H1 (cell line): ENCODE data around the gene AGR2. TPM values are rescaled to one million over a fixed set of nuclear protein-coding genes. Genes with fewer than 3 reads are reported as not detected.

ENCODE experiments used
- EP300 ChIP-seq, 2 experiments: IDR thresholded peaks; 1 replicate in 1 of 2; 2 replicates in 1 of 2; pipeline ENCODE4 v1.6.1; 2011 to 2012; ENCODE audit warnings: low read depth in 2 of 2, low read length in 2 of 2, mild to moderate bottlenecking in 2 of 2, borderline replicate concordance in 1 of 2, inconsistent platforms in 1 of 2, moderate library complexity in 1 of 2
- PHF8 ChIP-seq: fragments of 200-600 bp; sonication (generic); conservative IDR thresholded peaks from 2 replicates; pipeline ENCODE4 v1.7.1; 2012; ENCODE audit warnings: low read depth, mild to moderate bottlenecking, inconsistent platforms, low read length, moderate library complexity
- SIRT6 ChIP-seq: IDR thresholded peaks from one replicate; pipeline ENCODE4 v1.7.1; 2012; ENCODE audit warnings: low read length, inconsistent platforms
- SP1 ChIP-seq: IDR thresholded peaks from 2 replicates; pipeline ENCODE4 v1.6.1; 2011; ENCODE audit warnings: low read depth, low read length
- SUZ12 ChIP-seq: fragments of 200-600 bp; sonication (generic); IDR thresholded peaks from 2 replicates; pipeline ENCODE4 v1.6.1; 2012; ENCODE audit warnings: mild to moderate bottlenecking, inconsistent platforms, low read length, moderate library complexity, mixed read lengths
- polyA plus RNA-seq, 7 experiments: library from polyadenylated mRNA; depleted of rRNA in 3 of 7; stranded (reverse) in 5 of 7; unstranded in 2 of 7; fragments of >200 nt in 5 of 7; fragments of 200-250 nt in 2 of 7; gene quantifications; 1 replicate in 5 of 7; 2 replicates in 1 of 7; 4 replicates in 1 of 7; pipeline versions ENCODE4 v1.2.1 to v1.2.3, GENCODE V29; 2011 to 2013; ENCODE audit warnings: missing spikeins in 2 of 7, mixed read lengths in 2 of 7
- total RNA-seq: library from RNA; stranded (reverse); fragmentation: NEBNext Ultra II Directional; extraction: Animal tissue kit (Norgen Biotek cat#: 25700); gene quantifications from 2 replicates; pipeline ENCODE4 v1.2.1, GENCODE V29; 2021

Gene AGR2
- total and polyA plus RNA-seq, 2 of the 8 experiments (the other 6 are each of a cell fraction or from before 2014, with no cell fraction given): not detected

DNA sequence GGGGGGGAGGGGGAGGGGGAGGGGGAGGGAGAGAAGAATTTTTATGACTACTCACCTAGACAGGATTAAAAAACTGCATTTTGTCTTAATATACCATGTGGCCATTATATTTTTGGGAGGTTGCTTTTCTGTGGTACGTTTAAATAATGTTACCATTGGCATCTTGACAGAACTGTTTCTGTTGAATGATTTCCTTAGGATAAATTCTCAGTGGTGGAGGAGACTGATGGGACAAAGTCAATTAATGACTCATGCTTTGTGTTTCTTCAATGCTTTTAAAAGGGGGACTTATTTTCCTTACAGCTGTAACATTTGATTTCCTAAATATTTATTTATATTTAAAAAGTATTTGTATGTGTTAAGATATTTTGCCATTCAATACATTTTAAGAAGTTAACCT lies 13.7 kb downstream of the AGR2 start (continued):
- TF ChIP-seq EP300 (IDR thresholded peaks at IDR 0.05; ENCODE audit: borderline replicate concordance in 1 of 2, low read depth in 2 of 2, low read length in 2 of 2): no peak
- no peak for TF ChIP-seq SUZ12
- TF ChIP-seq PHF8: no peak
- TF ChIP-seq SIRT6: no peak
- no peak for TF ChIP-seq SP1
